Hepatocyte (in vitro differentiated cells): ENCODE measurements around the gene STAM.

Experiments used
- CTCF ChIP-seq: fragments of 200-600 bp; sonication (generic); IDR thresholded peaks from 2 replicates; pipeline ENCODE4 v1.5.1; 2016; ENCODE audit warnings: antibody characterized with exemption, mild to moderate bottlenecking; ENCODE audit not compliant: poor library complexity
- EZH2 ChIP-seq: fragments of 200-600 bp; sonication (generic); IDR thresholded peaks from 2 replicates; pipeline ENCODE4 v1.6.1; 2016; ENCODE audit warnings: antibody characterized with exemption, mild to moderate bottlenecking, borderline replicate concordance
- EZH2phosphoT487 ChIP-seq: fragments of 200-600 bp; sonication (generic); IDR thresholded peaks from one replicate; pipeline ENCODE4 v1.6.1; 2018; ENCODE audit warnings: antibody characterized with exemption, mild to moderate bottlenecking, low read depth, moderate library complexity; ENCODE audit not compliant: unreplicated experiment, severe bottlenecking

GRCh38 chr10:17743437-17743836, 99.5 kb downstream of the STAM start:
- TF ChIP-seq CTCF, result no peak
- TF ChIP-seq EZH2phosphoT487, result no peak
- TF ChIP-seq EZH2, result no peak
